Testis (tissue), 3 donors: ENCODE data around the gene ZW10. TPM values are rescaled to one million over a fixed set of nuclear protein-coding genes. Genes with fewer than 3 reads are reported as not detected.
"Not testable (repeated sequence)": the region's sequence is repeated elsewhere in the genome, so short reads cannot be mapped to it uniquely, and the experiment has no call there.

Experiments used
- DNase-seq: peaks from one replicate; pipeline ENCODE4 v3.0.0-alpha.2; 2019
- H3K27ac ChIP-seq, 2 donors: fragments of 200-600 bp; sonication (generic); one replicate each; pipeline ENCODE4 v1.5.1; 2019
- H3K27me3 ChIP-seq: fragments of 200-600 bp; sonication (generic); one replicate; pipeline ENCODE4 v1.5.1; 2019
- H3K36me3 ChIP-seq: fragments of 200-600 bp; sonication (generic); one replicate; pipeline ENCODE4 v1.5.1; 2017; ENCODE audit warnings: low read depth; ENCODE audit errors: missing control alignments
- H3K4me1 ChIP-seq: fragments of 200-600 bp; sonication (generic); one replicate; pipeline ENCODE4 v1.5.1; 2019
- H3K4me3 ChIP-seq, 2 donors: fragments of 200-600 bp; sonication (generic); one replicate each; pipeline ENCODE4 v1.5.1; 2017 to 2019
- H3K9me3 ChIP-seq: fragments of 200-600 bp; sonication (generic); one replicate; pipeline ENCODE4 v1.5.1; 2017
- CTCF ChIP-seq, 3 experiments: fragments of 450-650 bp in 2 of 3; fragments of 200-600 bp in 1 of 3; sonication (generic) in 1 of 3; IDR thresholded peaks; one replicate each; pipeline ENCODE4 v1.5.1; 2016 to 2019; ENCODE audit warnings: antibody characterized with exemption in 3 of 3, mild to moderate bottlenecking in 2 of 3, moderate library complexity in 1 of 3
- POLR2A ChIP-seq: fragments of 450-650 bp; IDR thresholded peaks from one replicate; pipeline ENCODE4 v1.6.1; 2017; ENCODE audit warnings: antibody characterized with exemption, mild to moderate bottlenecking, moderate library complexity
- WGBS, 2 donors: methylation state at CpG; one replicate each; pipeline ENCODE4 v1.1.5; 2018; 5-methylcytosine and 5-hydroxymethylcytosine counted together
- intact Hi-C: fragments of 100-400 bp; cut with DNase I; formaldehyde crosslinking; loops from one replicate; pipeline ENCODE4 v1.15.1; 2023; ENCODE audit warnings: low total_unique reads
- polyA plus RNA-seq: library from polyadenylated mRNA; stranded (reverse); fragments of 350-450 nt; fragmentation: Illumina TruSeq; extraction: RNeasy Lipid Tissue Mini Kit (QIAGEN cat#74804); gene quantifications from one replicate; pipeline ENCODE4 v1.2.3, GENCODE V29; 2014; ENCODE audit warnings: low read depth, low replicate concordance; ENCODE audit not compliant: insufficient read depth
- total RNA-seq, 2 donors: library from RNA; depleted of rRNA; stranded (reverse); fragments of >200 nt; gene quantifications; one replicate each; pipeline ENCODE4 v1.2.3, GENCODE V29; 2016

The ZW10 gene
- total and polyA plus RNA-seq, 3 donors from 2014 or later = 19.0 to 30.5 (median 29.6) TPM

- H3K27ac ChIP-seq = no peak overlapping the region
- no peaks in the 10 kb centered on the region for H3K27me3 ChIP-seq
- no peak for DNase-seq
- intact Hi-C loops = no loop called here
- no peaks in the 10 kb centered on the region for H3K4me1 ChIP-seq
- TF ChIP-seq POLR2A (no peak), CTCF (IDR thresholded peaks at IDR 0.05) (no peak)
- H3K9me3 ChIP-seq = no peaks in the 10 kb centered on the region
- H3K36me3 ChIP-seq = no peaks in the 10 kb centered on the region
- no peak overlapping the region for H3K4me3 ChIP-seq
- 94 to 95% methylated on average over 2 of the region's 2 CpGs for WGBS, 2 donors
These were observed 8.8 kb downstream of the ZW10 start for GRCh38 chr11:113764527-113765219.

- intact Hi-C loops = not testable (repeated sequence)
These were observed 10.5 kb downstream of the ZW10 start for GRCh38 chr11:113763040-113763439.

GRCh38 chr11:113760241-113760640 lies 13.3 kb downstream of the ZW10 start:
- H3K27me3 ChIP-seq = no peaks in the 10 kb centered on the region
- no peaks in the 10 kb centered on the region for H3K36me3 ChIP-seq
- H3K4me3 ChIP-seq = no peak overlapping the region
- no peaks in the 10 kb centered on the region for H3K9me3 ChIP-seq
- H3K27ac ChIP-seq = no peak overlapping the region
- TF ChIP-seq CTCF (IDR thresholded peaks at IDR 0.05) = no peak
- WGBS, 2 donors = 89 to 98% methylated on average over 3 of the region's 3 CpGs
- DNase-seq = no peak
- no peaks in the 10 kb centered on the region for H3K4me1 ChIP-seq
- intact Hi-C loops = no loop called here

More at GRCh38 chr11:113763040-113763439, 10.5 kb downstream of the ZW10 start:
- not testable (repeated sequence) for H3K27ac ChIP-seq, H3K36me3 ChIP-seq, DNase-seq, H3K4me3 ChIP-seq, H3K9me3 ChIP-seq, H3K4me1 ChIP-seq, H3K27me3 ChIP-seq
- 93 to 97% methylated on average over 2 of the region's 2 CpGs for WGBS, 2 donors

- WGBS, 2 donors = 98% methylated on average over 3 of the region's 3 CpGs
- no peak for TF ChIP-seq POLR2A
- TF ChIP-seq CTCF (IDR thresholded peaks at IDR 0.05) = no peak
- no peak for DNase-seq
- H3K36me3 ChIP-seq = no peaks in the 10 kb centered on the region
- H3K27ac ChIP-seq = no peak overlapping the region
- no peaks in the 10 kb centered on the region for H3K9me3 ChIP-seq
- H3K4me3 ChIP-seq = no peak overlapping the region
- intact Hi-C loops = no loop called here
- no peaks in the 10 kb centered on the region for H3K4me1 ChIP-seq
- no peaks in the 10 kb centered on the region for H3K27me3 ChIP-seq
These were observed 20.6 kb downstream of the ZW10 start for GRCh38 chr11:113752932-113753331.

- H3K27ac ChIP-seq = no peak overlapping the region
- TF ChIP-seq POLR2A (no peak), CTCF (IDR thresholded peaks at IDR 0.05) (no peak)
- H3K9me3 ChIP-seq = no peaks in the 10 kb centered on the region
- 100% methylated on average over 1 of the region's 1 CpG for whole genome bisulfite sequencing, 2 donors
- H3K27me3 ChIP-seq = no peaks in the 10 kb centered on the region
- no peak overlapping the region for H3K4me3 ChIP-seq
- H3K36me3 ChIP-seq = no peaks in the 10 kb centered on the region
- intact Hi-C loops = no loop called here
- no peak for DNase-seq
- H3K4me1 ChIP-seq = no peaks in the 10 kb centered on the region
These were observed 37.2 kb downstream of the ZW10 start for GRCh38 chr11:113736323-113736722.
